ENCODE results near the gene USP24. TPM values are rescaled to one million over a fixed set of nuclear protein-coding genes. Genes with fewer than 3 reads are reported as not detected.
A peak's percentile ranks its signal among the peaks of the same experiment; 100 is the strongest.

The USP24 gene
- total RNA-seq, 1 donor from 2014 or later, result 93.9 TPM

GRCh38 chr1:55154616-55155015, 60.5 kb downstream of the USP24 start:
- DNase-seq, result no peak

DNA sequence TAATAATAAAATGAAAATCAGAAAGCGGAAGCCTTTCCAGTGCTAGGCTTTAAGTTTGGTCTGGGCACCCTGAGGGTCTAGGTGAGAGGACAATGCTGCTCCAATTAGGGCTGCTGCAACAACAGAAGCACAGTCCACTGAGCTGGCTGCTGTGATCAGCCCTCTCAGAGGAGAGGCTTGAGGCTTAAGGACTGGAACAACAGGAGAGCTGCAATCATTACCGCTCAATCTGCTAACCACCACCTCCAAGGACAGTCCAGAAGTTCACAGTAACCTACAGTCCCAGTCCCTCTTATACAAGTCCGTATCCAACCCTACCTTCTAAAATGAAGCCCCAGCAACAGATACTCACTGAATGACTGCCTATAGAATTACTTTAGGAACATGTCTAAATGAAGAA, 62.1 kb downstream of the USP24 start:
- no peak for DNase-seq

GRCh38 chr1:55150880-55151588, 64.1 kb downstream of the USP24 start:
- DNase-seq, result no peak

- DNase-seq, result no peak
Measured at GRCh38 chr1:55148676-55149075, 66.5 kb downstream of the USP24 start.

- DNase-seq, result no peak
Measured at GRCh38 chr1:55147524-55147923, 67.6 kb downstream of the USP24 start.

GRCh38 chr1:55146781-55147180, 68.4 kb downstream of the USP24 start:
- DNase-seq, result no peak

- no peak for DNase-seq
Measured at GRCh38 chr1:55144886-55145285, 70.3 kb downstream of the USP24 start.

DNA sequence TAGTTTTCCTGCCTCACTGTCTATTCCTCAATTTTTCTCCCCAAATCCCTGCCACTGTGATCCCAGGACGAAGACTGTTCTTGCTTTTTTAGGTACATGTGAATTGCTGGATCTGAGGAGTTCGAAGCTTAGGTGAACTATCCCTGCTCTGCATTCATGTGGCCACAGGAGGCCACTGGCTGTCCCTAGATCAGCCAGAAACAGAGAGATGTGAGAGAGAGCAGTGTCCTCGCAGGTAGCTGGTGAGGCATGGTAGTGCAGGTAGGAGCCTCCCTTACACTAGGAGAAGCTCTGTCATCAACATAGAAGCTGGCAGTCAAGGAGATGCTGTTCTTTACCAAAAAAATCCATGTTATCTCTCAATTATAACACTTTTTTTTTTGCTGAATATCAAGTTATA, 71.5 kb downstream of the USP24 start:
- no peak for DNase-seq

DNA sequence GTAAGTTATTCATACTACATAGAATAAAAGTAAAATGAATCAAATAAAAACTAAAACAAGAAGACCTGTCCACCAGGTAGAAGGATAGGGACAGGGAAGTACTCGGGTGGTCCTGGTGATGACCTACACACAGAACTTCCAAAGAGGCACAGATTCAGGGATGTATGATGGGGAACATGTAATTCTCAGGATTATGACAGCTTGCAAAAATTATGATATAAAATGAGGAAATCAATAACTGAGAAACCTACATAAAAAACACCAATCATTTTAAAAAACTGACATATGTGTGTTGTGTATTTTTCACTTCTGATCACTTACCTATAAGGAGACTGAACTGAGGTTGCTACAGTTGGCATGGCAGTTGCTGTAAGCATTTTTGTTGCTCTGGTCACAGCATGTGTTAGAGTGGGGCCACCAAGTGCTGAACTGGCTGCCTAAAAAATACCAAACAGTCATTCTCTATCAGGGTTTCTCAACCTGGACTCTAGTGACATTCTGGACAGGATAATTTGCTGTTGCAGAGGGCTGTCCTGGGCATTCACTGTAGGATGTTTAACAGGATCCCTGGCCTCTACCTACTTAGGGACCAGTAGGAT, 73.8 kb downstream of the USP24 start:
- no peak for DNase-seq

DNA sequence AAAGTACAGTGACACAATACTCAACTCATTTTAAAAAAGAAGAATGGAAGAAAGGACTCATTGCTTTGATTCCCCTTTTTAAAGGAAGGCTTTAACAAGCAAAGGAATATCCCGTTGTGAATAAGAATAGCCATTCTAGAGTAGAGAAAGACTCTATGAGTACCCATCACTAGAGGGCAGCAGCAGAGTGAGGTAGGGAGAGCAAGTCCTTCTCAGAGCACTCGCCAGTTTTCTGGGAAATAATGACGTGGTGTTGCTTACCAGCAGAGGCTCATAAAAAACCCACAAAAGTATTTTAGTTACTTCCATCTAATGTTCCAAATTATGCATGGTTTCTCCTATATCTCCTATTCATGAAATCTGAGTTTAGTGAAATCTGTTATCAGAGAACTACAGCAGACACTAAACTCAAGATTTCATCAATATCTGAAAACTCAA, 74.6 kb downstream of the USP24 start:
- peak; percentile 53 for DNase-seq

- no peak for DNase-seq
Measured at GRCh38 chr1:55140137-55140536, 75.0 kb downstream of the USP24 start.

- DNase-seq, result no peak
Measured at GRCh38 chr1:55138823-55139222, 76.3 kb downstream of the USP24 start.

DNA sequence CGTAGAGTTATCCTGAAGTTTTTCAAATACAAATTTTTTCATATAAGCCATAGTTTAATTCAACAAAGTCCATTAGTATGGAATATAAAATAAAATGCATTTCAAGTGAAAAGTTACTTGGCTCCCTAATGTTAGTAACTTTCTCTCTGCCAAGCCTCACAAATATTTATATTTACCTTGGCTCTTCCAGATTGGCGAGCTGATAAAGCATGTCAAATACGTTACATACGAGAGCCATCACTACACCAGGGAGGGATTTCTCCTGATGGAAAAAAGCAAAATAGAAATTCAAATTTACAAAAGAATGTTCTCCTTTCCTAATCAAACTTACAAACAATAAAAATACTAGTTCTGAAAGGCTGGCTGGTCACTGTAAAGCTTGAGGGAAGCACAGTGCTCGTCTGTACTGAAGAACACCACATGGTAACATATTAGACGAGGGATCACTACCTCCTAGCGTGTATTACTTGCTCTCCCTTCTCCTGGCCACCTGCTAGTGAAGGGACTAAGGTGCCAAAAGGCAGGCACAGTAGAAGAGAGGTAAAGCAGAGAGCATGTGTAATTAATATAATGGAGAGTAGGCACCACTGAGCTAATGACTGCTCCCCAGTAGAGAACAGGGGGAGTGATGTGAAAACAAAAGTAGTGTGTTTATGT, 80.9 kb downstream of the USP24 start:
- DNase-seq, result no peak

- no peak for DNase-seq
Measured at GRCh38 chr1:55131801-55132200, 83.4 kb downstream of the USP24 start.

- no peak for DNase-seq
Measured at GRCh38 chr1:55131218-55131617, 83.9 kb downstream of the USP24 start.

DNA sequence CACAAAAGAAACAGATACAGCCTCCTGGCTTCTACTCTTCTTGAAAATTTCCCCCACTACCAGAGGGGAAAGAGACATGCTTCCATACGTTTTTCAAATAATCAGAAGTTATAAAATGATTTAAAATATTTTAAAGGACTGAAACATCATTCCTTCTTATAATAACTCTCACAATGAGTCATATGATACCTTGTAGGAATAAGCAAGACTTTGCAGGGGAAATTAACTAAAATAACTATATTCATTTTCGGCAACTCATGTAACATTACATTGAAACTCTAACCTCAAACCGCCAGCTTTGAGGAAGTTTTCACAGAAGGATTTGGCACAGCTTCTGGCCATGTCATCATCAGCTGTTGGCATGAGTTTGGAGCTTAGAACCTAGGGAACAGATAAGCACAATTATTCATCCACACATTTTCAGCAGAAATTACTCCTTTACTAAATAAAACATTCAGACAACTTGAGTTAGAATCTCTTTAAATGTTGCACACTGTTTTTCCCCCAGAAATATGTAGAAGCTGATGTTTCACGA, 85.9 kb downstream of the USP24 start:
- DNase-seq, result no peak

DNA sequence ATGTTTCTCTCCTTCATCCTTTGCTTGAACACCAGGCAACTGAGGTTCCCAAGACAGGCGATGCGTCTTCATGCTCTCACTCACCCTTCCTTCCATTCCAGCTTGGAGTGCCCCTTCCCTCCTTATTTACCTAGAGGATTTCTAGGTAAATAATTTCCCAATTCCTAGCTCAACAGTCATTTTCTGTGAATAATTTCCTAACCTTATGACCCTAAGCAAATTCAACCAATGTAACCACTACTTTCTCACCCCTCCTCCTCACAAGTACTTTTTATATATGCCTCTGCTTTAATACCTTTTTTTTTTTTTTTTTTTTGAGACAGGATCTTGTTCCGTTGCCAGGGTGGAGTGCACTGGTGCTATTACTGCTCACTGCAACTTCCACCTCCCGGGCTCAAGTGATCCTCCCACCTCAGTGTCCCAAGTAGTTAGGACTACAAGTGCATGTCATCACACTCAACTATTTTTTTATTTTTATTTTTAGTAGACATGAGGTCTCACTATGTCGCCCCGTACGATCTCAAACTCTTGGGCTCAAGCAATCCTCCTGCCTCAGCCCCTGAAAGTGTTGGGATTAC, 86.7 kb downstream of the USP24 start:
- DNase-seq, result no peak

DNA sequence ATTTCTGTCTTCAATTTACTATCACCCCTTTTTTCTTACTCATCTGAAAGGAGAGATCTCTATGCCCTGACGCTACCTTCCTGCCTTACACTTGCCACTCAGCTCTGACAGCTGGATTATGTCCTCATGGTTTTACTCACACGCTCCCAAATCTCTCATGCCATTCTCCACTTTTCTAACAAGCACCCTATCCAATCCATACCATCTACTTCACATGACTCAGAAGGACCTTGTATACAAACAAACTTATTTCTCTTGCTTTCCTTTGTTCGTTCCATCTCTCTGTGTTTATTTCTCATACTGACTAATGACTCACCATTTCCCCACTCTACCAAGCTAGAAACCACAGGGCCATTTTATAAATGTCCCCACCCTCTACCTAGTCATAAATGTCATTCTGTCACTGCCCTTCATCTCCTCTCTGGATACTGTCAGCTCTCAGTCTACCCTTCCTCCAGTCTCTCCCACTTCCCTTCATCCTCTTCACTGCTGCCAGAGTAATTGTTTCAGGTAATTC, 87.3 kb downstream of the USP24 start:
- no peak for DNase-seq

DNA sequence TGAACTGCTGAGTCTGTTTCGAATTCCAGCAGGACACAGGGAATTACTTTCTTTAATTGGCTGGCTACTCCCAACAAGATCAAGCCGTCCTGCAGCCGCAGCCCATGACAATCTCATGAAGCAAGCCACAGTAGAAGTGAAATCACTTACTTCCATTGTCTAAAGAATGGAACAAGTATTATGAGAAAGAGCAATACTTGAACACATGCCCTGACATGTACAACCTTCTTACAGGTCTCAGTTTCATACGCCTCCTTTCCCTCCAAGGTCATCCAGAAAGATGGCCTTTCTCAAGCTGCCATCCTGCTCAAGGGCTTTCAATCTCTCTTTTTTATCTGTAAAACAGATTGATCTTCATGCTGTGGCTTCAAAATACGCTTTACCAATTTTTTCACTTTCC, 90.7 kb downstream of the USP24 start:
- no peak for DNase-seq

GRCh38 chr1:55120538-55120937, 94.6 kb downstream of the USP24 start:
- DNase-seq, result no peak

DNA sequence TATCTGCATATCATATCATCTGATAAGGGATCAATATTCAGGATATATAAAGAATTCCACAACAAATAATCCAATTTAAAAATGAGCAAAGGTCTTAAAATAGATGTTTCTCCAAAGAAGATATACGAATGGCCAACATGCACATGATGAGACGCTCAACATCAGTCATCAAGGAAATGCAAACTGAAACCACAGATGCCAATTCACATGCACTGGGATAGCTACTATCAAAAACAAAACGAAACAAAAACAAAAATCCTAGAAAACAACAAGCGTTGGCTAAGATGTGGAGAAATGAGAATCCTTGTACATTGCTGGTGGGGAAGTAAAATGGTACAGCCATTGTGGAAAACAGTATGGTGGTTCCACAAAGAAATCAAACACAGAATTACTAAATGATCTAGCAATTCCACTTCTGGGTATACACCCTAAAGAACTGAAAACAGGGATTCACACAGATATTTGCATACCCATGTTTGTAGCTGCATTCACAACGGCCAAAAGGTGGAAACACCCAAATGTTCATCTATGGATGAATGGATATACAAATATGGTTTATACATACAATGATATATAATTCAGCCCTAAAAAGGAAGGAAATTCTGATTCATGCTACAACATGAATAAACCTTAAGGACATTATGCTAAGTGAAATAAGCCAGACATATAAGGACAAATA, 96.4 kb downstream of the USP24 start:
- DNase-seq, result no peak

GRCh38 chr1:55117941-55118340, 97.2 kb downstream of the USP24 start:
- no peak for DNase-seq

All from occipital lobe (tissue), 2 donors.